ENCODE data around the gene FBN1.

The FBN1 gene

GRCh38 chr15:48462688-48463087 lies 182.8 kb downstream of the FBN1 start:
- no peak for DNase-seq

GRCh38 chr15:48459571-48460442 lies 185.7 kb downstream of the FBN1 start:
- peak; percentile 11 for DNase-seq

GRCh38 chr15:48458876-48459275 lies 186.6 kb downstream of the FBN1 start:
- DNase-seq: no peak

- no peak for DNase-seq
Measured at GRCh38 chr15:48456134-48456533, 189.4 kb downstream of the FBN1 start.

GRCh38 chr15:48451736-48452135 lies 193.8 kb downstream of the FBN1 start:
- no peak for DNase-seq

GRCh38 chr15:48451241-48451640 lies 194.3 kb downstream of the FBN1 start:
- DNase-seq: no peak

- no peak for DNase-seq
Measured at GRCh38 chr15:48449734-48450133, 195.8 kb downstream of the FBN1 start.

- DNase-seq: no peak
Measured at GRCh38 chr15:48447657-48448056, 197.9 kb downstream of the FBN1 start.

- no peak for DNase-seq
Measured at GRCh38 chr15:48447058-48447457, 198.5 kb downstream of the FBN1 start.

GRCh38 chr15:48442011-48442410 lies 203.5 kb downstream of the FBN1 start:
- DNase-seq: no peak

GRCh38 chr15:48440084-48440483 lies 205.4 kb downstream of the FBN1 start:
- no peak for DNase-seq

GRCh38 chr15:48437178-48437577 lies 208.3 kb downstream of the FBN1 start:
- DNase-seq: no peak

- DNase-seq: no peak
Measured at GRCh38 chr15:48435321-48435720, 210.2 kb downstream of the FBN1 start.

GRCh38 chr15:48433226-48433886 lies 212.2 kb downstream of the FBN1 start:
- no peak for DNase-seq

- no peak for DNase-seq
Measured at GRCh38 chr15:48432688-48433087, 212.8 kb downstream of the FBN1 start.

GRCh38 chr15:48427960-48428547 lies 217.5 kb downstream of the FBN1 start:
- DNase-seq: no peak

- no peak for DNase-seq
Measured at GRCh38 chr15:48427479-48427878, 218.0 kb downstream of the FBN1 start.

- no peak for DNase-seq
Measured at GRCh38 chr15:48426941-48427340, 218.6 kb downstream of the FBN1 start.

- no peak for DNase-seq
Measured at GRCh38 chr15:48426044-48426443, 219.5 kb downstream of the FBN1 start.

- DNase-seq: no peak
Measured at GRCh38 chr15:48425051-48425450, 220.5 kb downstream of the FBN1 start.

- peak; percentile 25 for DNase-seq
Measured at GRCh38 chr15:48423896-48424475, 221.5 kb downstream of the FBN1 start.

- DNase-seq: no peak
Measured at GRCh38 chr15:48423342-48423741, 222.2 kb downstream of the FBN1 start.

GRCh38 chr15:48422401-48422800 lies 223.1 kb downstream of the FBN1 start:
- no peak for DNase-seq

GRCh38 chr15:48421362-48421761 lies 224.1 kb downstream of the FBN1 start:
- DNase-seq: no peak
